Breast epithelium (tissue), 4 donors: ENCODE data around the gene CTNNA3. TPM values are rescaled to one million over a fixed set of nuclear protein-coding genes. Genes with fewer than 3 reads are reported as not detected.

Experiments
- DNase-seq, 2 donors: peaks; one replicate each; pipeline ENCODE4 v3.0.0-alpha.2; 2019; ENCODE audit warnings: low spot score in 2 of 2
- H3K27ac ChIP-seq, 2 donors: fragments of 200-600 bp; sonication (generic) in 1 of 2; one replicate each; pipeline ENCODE4 v1.5.1; 2016 to 2019; ENCODE audit warnings: mild to moderate bottlenecking in 1 of 2
- H3K27me3 ChIP-seq, 2 donors: fragments of 200-600 bp; sonication (generic) in 1 of 2; one replicate each; pipeline versions ENCODE4 v1.5.1 to v1.6.0; 2017 to 2019; ENCODE audit warnings: control low read depth in 1 of 2, mild to moderate bottlenecking in 1 of 2
- H3K36me3 ChIP-seq: fragments of 200-600 bp; one replicate; pipeline ENCODE4 v1.5.1; 2019
- H3K4me1 ChIP-seq, 2 donors: fragments of 200-600 bp; sonication (generic); one replicate each; pipeline ENCODE4 v1.5.1; 2016 to 2019; ENCODE audit warnings: control low read depth in 1 of 2
- H3K4me3 ChIP-seq, 3 donors: fragments of 200-600 bp; sonication (generic); 1 replicate in 2 of 3; 2 replicates in 1 of 3; pipeline ENCODE4 v1.5.1; 2016 to 2019; ENCODE audit warnings: mild to moderate bottlenecking in 3 of 3, moderate library complexity in 2 of 3
- H3K9me3 ChIP-seq, 2 donors: fragments of 200-600 bp; sonication (generic) in 1 of 2; one replicate each; pipeline ENCODE4 v1.5.1; 2016 to 2019; ENCODE audit warnings: control low read depth in 1 of 2
- POLR2A ChIP-seq: fragments of 450-650 bp; IDR thresholded peaks from one replicate; pipeline ENCODE4 v1.6.1; 2016; ENCODE audit warnings: antibody characterized with exemption, mild to moderate bottlenecking, moderate library complexity
- POLR2AphosphoS5 ChIP-seq, 3 donors: sonication (generic); formaldehyde crosslinking; IDR thresholded peaks; one replicate each; pipeline ENCODE4 v1.6.1; 2017; ENCODE audit warnings: antibody characterized with exemption in 3 of 3
- intact Hi-C: fragments of 100-400 bp; cut with DNase I; formaldehyde crosslinking; loops from one replicate; pipeline ENCODE4 v1.15.1; 2023; ENCODE audit warnings: low total_unique reads
- total RNA-seq, 3 donors: library from RNA; depleted of rRNA; stranded (reverse); fragments of >200 nt; gene quantifications; one replicate each; pipeline ENCODE4 v1.1.0, GENCODE V29; 2016
- TF ChIP-seq, protein P1 (sequence below), 3 donors: fragments of 450-650 bp; IDR thresholded peaks; one replicate each; pipeline ENCODE4 v1.5.1; 2016 to 2017; ENCODE audit warnings: antibody characterized with exemption in 3 of 3, mild to moderate bottlenecking in 3 of 3, moderate library complexity in 3 of 3

CTNNA3 gene
- total RNA-seq, 3 donors from 2014 or later = 0.33 to 1.1 (median 0.59) TPM

DNA sequence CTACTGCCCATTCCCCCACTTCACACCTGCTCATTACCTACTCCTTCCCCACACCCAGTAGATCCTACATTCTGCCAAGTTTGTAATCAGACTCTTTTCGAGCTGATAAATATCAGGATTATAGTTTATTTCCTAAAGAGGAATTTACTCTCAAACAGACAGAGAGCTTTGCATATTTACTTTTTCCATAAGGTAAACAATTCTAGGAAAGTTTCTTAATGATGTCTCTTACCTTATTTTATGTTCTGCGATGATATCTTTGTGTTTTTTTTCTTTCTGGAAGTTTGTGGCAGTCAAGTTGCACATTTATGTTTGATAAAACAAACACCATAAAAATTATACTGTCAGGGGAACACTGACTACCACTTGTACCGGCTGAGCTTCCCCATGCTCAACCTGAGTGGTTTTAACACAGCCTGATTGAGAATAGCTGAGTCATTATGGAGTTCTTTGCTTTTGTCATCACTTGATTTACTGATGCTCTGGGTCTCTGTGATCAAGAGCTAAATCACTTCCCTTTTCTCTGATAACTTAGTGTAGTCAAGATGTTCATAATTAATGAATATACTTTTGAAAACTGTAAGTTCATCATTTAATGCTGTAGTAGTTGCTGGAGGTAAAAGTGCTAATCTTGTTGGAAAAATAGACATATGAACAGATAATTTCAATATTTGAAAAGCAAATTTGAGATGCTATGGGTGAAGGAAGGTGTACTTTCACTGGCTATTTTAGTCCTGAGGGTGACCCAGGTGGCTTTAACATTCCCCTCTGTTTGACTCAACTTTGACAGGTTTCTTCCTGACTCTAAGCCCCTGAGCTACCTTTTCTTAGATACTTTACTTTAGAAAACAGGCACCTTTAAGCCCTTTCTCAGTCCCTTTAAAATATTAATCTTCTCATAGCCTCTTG lies 1804.7 kb downstream of the CTNNA3 start:
- no peak overlapping the region for H3K4me3 ChIP-seq
- H3K36me3 ChIP-seq = no peaks in the 10 kb centered on the region
- peaks cover 0 to 7% of the 10 kb centered on the region in 2 donors for H3K9me3 ChIP-seq
- intact Hi-C loops = no loop called here
- no peaks in the 10 kb centered on the region for H3K4me1 ChIP-seq
- DNase-seq = no peak
- no peak overlapping the region for H3K27ac ChIP-seq
- no peaks in the 10 kb centered on the region for H3K27me3 ChIP-seq
- TF ChIP-seq POLR2A = no peak
- TF ChIP-seq, protein P1, sequence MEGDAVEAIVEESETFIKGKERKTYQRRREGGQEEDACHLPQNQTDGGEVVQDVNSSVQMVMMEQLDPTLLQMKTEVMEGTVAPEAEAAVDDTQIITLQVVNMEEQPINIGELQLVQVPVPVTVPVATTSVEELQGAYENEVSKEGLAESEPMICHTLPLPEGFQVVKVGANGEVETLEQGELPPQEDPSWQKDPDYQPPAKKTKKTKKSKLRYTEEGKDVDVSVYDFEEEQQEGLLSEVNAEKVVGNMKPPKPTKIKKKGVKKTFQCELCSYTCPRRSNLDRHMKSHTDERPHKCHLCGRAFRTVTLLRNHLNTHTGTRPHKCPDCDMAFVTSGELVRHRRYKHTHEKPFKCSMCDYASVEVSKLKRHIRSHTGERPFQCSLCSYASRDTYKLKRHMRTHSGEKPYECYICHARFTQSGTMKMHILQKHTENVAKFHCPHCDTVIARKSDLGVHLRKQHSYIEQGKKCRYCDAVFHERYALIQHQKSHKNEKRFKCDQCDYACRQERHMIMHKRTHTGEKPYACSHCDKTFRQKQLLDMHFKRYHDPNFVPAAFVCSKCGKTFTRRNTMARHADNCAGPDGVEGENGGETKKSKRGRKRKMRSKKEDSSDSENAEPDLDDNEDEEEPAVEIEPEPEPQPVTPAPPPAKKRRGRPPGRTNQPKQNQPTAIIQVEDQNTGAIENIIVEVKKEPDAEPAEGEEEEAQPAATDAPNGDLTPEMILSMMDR (IDR thresholded peaks at IDR 0.05) = no peak
- TF ChIP-seq POLR2AphosphoS5 (IDR thresholded peaks at IDR 0.05) = no peak

DNA sequence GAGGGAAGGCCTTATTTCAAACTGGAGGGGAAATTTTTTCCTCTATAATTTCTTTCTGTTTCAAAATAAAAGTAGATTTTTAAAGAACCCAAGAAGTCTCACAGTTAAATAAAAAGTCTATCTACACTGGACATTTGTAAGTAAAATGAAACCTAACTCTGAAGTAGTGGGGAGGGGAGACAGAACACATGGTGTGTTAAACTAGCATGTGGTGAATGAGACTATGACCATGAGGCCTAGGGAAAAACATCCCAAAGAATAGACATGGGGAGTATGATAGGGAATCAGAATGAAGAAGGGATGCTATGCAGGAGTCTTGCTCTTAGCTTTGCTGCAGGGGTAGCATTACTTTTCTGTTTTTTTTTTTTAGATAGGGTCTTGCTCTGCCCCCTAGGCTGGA lies 1831.5 kb downstream of the CTNNA3 start:
- Histone ChIP-seq H3K27me3 (no peaks in the 10 kb centered on the region), H3K36me3 (no peaks in the 10 kb centered on the region), H3K4me3 (no peak overlapping the region), H3K27ac (no peak overlapping the region), H3K4me1 (no peaks in the 10 kb centered on the region), H3K9me3 (no peaks in the 10 kb centered on the region)
- intact Hi-C loops = no loop called here
- TF ChIP-seq POLR2AphosphoS5 (IDR thresholded peaks at IDR 0.05) (no peak), POLR2A (no peak)
- TF ChIP-seq, protein P1 (IDR thresholded peaks at IDR 0.05) = no peak
- DNase-seq = no peak

DNA sequence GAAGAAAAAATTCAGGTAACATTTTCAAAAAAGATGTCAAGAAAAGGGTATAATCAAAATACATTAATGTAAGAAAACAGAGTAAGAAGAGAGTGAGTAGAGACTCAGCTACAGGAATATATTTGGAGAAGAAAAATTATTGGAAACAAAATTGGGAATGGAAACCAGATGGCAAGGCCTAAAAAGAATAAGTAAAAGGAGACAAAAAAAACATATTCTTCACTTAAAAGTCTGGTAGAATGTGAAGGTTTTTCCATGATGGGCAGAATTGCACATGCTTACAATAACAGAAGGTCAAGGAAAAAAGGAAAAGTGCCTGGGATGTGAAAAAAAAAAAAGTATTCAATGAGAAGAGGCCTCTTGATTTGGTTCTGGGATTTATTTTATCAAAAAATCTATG lies 1832.0 kb downstream of the CTNNA3 start:
- Histone ChIP-seq H3K4me3 (no peak overlapping the region), H3K27ac (no peak overlapping the region), H3K4me1 (no peaks in the 10 kb centered on the region), H3K36me3 (no peaks in the 10 kb centered on the region), H3K27me3 (no peaks in the 10 kb centered on the region), H3K9me3 (no peaks in the 10 kb centered on the region)
- no peak for TF ChIP-seq POLR2A
- no peak for DNase-seq
- intact Hi-C loops = no loop called here

Other genes starting within 250 kb of the CTNNA3 start
- 10 to 100 TPM in 2 of 3 donors, under 1 TPM in 1; 0.96 to 49.8 (median 19.0) TPM for gene DNAJC12, start 142.0 kb upstream of the CTNNA3 start, total RNA-seq
- 10 to 100 TPM; 21.0 to 43.3 (median 35.5) TPM for gene SIRT1, start 188.5 kb upstream of the CTNNA3 start, total RNA-seq